Measurements from ENCODE around the gene CLIC4.

GRCh38 chr1:24793447-24794129, 48.3 kb downstream of the CLIC4 start:
- TF ChIP-seq HSF4 (CRISPR knock-in tag; IDR thresholded peaks at IDR 0.05; ENCODE audit: borderline replicate concordance): no peak
- no peak for TF ChIP-seq FOXK1 (CRISPR knock-in tag; IDR thresholded peaks at IDR 0.05; ENCODE audit: borderline replicate concordance)
- TF ChIP-seq CBX1 (IDR thresholded peaks at IDR 0.05; ENCODE audit: low read depth): no peak
- no peak for TF ChIP-seq CBX5 (IDR thresholded peaks at IDR 0.05; ENCODE audit: borderline replicate concordance, low read depth)
- TF ChIP-seq, protein P1, sequence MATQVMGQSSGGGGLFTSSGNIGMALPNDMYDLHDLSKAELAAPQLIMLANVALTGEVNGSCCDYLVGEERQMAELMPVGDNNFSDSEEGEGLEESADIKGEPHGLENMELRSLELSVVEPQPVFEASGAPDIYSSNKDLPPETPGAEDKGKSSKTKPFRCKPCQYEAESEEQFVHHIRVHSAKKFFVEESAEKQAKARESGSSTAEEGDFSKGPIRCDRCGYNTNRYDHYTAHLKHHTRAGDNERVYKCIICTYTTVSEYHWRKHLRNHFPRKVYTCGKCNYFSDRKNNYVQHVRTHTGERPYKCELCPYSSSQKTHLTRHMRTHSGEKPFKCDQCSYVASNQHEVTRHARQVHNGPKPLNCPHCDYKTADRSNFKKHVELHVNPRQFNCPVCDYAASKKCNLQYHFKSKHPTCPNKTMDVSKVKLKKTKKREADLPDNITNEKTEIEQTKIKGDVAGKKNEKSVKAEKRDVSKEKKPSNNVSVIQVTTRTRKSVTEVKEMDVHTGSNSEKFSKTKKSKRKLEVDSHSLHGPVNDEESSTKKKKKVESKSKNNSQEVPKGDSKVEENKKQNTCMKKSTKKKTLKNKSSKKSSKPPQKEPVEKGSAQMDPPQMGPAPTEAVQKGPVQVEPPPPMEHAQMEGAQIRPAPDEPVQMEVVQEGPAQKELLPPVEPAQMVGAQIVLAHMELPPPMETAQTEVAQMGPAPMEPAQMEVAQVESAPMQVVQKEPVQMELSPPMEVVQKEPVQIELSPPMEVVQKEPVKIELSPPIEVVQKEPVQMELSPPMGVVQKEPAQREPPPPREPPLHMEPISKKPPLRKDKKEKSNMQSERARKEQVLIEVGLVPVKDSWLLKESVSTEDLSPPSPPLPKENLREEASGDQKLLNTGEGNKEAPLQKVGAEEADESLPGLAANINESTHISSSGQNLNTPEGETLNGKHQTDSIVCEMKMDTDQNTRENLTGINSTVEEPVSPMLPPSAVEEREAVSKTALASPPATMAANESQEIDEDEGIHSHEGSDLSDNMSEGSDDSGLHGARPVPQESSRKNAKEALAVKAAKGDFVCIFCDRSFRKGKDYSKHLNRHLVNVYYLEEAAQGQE (IDR thresholded peaks at IDR 0.05; ENCODE audit: borderline replicate concordance): no peak
- TF ChIP-seq, protein P1 (CRISPR knock-in tag; IDR thresholded peaks at IDR 0.05; ENCODE audit: low read depth): no peak
- TF ChIP-seq POLR3G (IDR thresholded peaks at IDR 0.05; ENCODE audit: extremely low read depth, insufficient read length, insufficient replicate concordance): no peak
- TF ChIP-seq COPS2 (conservative IDR thresholded peaks at IDR 0.05): no peak
- TF ChIP-seq PRMT5 (CRISPR knock-in tag; IDR thresholded peaks at IDR 0.05): no peak
- TF ChIP-seq, protein P2, sequence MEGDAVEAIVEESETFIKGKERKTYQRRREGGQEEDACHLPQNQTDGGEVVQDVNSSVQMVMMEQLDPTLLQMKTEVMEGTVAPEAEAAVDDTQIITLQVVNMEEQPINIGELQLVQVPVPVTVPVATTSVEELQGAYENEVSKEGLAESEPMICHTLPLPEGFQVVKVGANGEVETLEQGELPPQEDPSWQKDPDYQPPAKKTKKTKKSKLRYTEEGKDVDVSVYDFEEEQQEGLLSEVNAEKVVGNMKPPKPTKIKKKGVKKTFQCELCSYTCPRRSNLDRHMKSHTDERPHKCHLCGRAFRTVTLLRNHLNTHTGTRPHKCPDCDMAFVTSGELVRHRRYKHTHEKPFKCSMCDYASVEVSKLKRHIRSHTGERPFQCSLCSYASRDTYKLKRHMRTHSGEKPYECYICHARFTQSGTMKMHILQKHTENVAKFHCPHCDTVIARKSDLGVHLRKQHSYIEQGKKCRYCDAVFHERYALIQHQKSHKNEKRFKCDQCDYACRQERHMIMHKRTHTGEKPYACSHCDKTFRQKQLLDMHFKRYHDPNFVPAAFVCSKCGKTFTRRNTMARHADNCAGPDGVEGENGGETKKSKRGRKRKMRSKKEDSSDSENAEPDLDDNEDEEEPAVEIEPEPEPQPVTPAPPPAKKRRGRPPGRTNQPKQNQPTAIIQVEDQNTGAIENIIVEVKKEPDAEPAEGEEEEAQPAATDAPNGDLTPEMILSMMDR (IDR thresholded peaks at IDR 0.05 in 2 of 3, conservative IDR thresholded peaks at IDR 0.05 in 1 of 3; ENCODE audit: insufficient read depth in 2 of 3, low read depth in 1 of 3, low read length in 3 of 3): no peak
- no peak for TF ChIP-seq TAF15 (IDR thresholded peaks at IDR 0.05; ENCODE audit: low read depth, low read length)
- TF ChIP-seq HMG20A (CRISPR knock-in tag; conservative IDR thresholded peaks at IDR 0.05): no peak
- no peak for TF ChIP-seq CEBPZ (IDR thresholded peaks at IDR 0.05; ENCODE audit: borderline replicate concordance, low read depth, low read length)

Data from K562 (cell line).